Common myeloid progenitor, CD34-positive (primary cell): ENCODE measurements around the gene FHAD1.
A peak's percentile ranks its signal among the peaks of the same experiment; 100 is the strongest.
"Not testable (repeated sequence)": the region's sequence is repeated elsewhere in the genome, so short reads cannot be mapped to it uniquely, and the experiment has no call there.

Source experiments
- CTCF ChIA-PET: fragments of 350-600 bp; sonication (Branson Sonifier 250); formaldehyde crosslinking; loops from one replicate; lab custom pipeline; 2021; ENCODE audit warnings: antibody characterized with exemption; lab: Charles Lee
- POLR2A ChIA-PET: fragments of 350-600 bp; sonication (Branson Sonifier 250); formaldehyde crosslinking; loops from one replicate; lab custom pipeline; 2021; ENCODE audit warnings: antibody characterized with exemption; lab: Charles Lee
- DNase-seq, 3 donors: peaks; one replicate each; pipeline versions ENCODE4 v3.0.0 to v3.0.0-alpha.2; 2013
- H3K27ac ChIP-seq, 2 experiments: 1 replicate in 1 of 2; 2 replicates in 1 of 2; pipeline ENCODE4 v1.7.0; 2013; ENCODE audit warnings: inconsistent platforms in 2 of 2, low read length in 2 of 2, mild to moderate bottlenecking in 2 of 2, low read depth in 1 of 2, moderate library complexity in 1 of 2; ENCODE audit not compliant: severe bottlenecking in 2 of 2, insufficient read depth in 1 of 2, poor library complexity in 1 of 2
- H3K27me3 ChIP-seq, 5 experiments: replicated peaks in 2 of 5; 1 replicate in 3 of 5; 2 replicates in 2 of 5; pipeline versions ENCODE4 v1.6.1 to v1.7.0; 2013; ENCODE audit warnings: low read length in 4 of 5, mild to moderate bottlenecking in 2 of 5, moderate library complexity in 2 of 5, inconsistent platforms in 1 of 5; ENCODE audit not compliant: insufficient read depth in 5 of 5, control insufficient read depth in 4 of 5
- H3K36me3 ChIP-seq, 4 experiments: 1 replicate in 2 of 4; 2 replicates in 2 of 4; pipeline versions ENCODE4 v1.6.1 to v1.7.0; 2013; ENCODE audit warnings: low read length in 3 of 4, control low read depth in 1 of 4, mild to moderate bottlenecking in 1 of 4; ENCODE audit not compliant: control insufficient read depth in 4 of 4, insufficient read depth in 4 of 4
- H3K4me1 ChIP-seq, 4 experiments: 1 replicate in 3 of 4; 2 replicates in 1 of 4; pipeline versions ENCODE4 v1.6.1 to v1.7.1; 2013; ENCODE audit warnings: low read length in 3 of 4, mild to moderate bottlenecking in 3 of 4, control low read depth in 1 of 4, inconsistent platforms in 1 of 4, moderate library complexity in 1 of 4; ENCODE audit not compliant: control insufficient read depth in 4 of 4, insufficient read depth in 4 of 4; ENCODE audit errors: control extremely low read depth in 1 of 4
- H3K4me3 ChIP-seq, 7 experiments: 1 replicate in 4 of 7; 2 replicates in 3 of 7; pipeline versions ENCODE4 v1.5.1 to v1.7.0; 2013; ENCODE audit warnings: mild to moderate bottlenecking in 7 of 7, low read length in 6 of 7, moderate library complexity in 6 of 7, inconsistent platforms in 2 of 7, low read depth in 2 of 7, control low read depth in 1 of 7; ENCODE audit not compliant: insufficient read depth in 4 of 7, control insufficient read depth in 1 of 7; ENCODE audit errors: extremely low read depth in 1 of 7
- H3K9me3 ChIP-seq, 5 experiments: 1 replicate in 4 of 5; 2 replicates in 1 of 5; pipeline versions ENCODE4 v1.6.1 to v1.7.1; 2013; ENCODE audit warnings: low read length in 4 of 5, mild to moderate bottlenecking in 2 of 5, inconsistent platforms in 1 of 5, low read depth in 1 of 5, moderate library complexity in 1 of 5; ENCODE audit not compliant: control insufficient read depth in 4 of 5, insufficient read depth in 2 of 5; ENCODE audit errors: control extremely low read depth in 1 of 5
- WGBS: methylation state at CpG from one replicate; pipeline ENCODE4 v1.1.5; 2013; ENCODE audit not compliant: insufficient coverage; 5-methylcytosine and 5-hydroxymethylcytosine counted together

FHAD1 gene

GRCh38 chr1:15368888-15369287 is 121.9 kb downstream of the FHAD1 start:
- ChIA-PET POLR2A (interaction anchor here (0.6 kb wide), 1 partner anchor 42 kb away, joined by 3 read pairs; no protein-coding TSS in a partner anchor), CTCF (interaction anchor here (0.7 to 0.9 kb wide), 2 partner anchors 63 to 65 kb away, joined by 3 to 4 read pairs; no protein-coding TSS in a partner anchor)
- Histone ChIP-seq H3K4me1 (peaks cover 0 to 9% (median 3%) of the 10 kb centered on the region in 4 experiments), H3K27ac (no peak overlapping the region), H3K9me3 (no peaks in the 10 kb centered on the region), H3K27me3 (no peaks in the 10 kb centered on the region), H3K36me3 (no peaks in the 10 kb centered on the region), H3K4me3 (no peak overlapping the region)
- WGBS, result 100% methylated on average over 1 of the region's 1 CpG
- no peak for DNase-seq

- Histone ChIP-seq H3K9me3 (no peaks in the 10 kb centered on the region), H3K4me3 (no peak overlapping the region), H3K27me3 (no peaks in the 10 kb centered on the region), H3K27ac (no peak overlapping the region), H3K36me3 (no peaks in the 10 kb centered on the region), H3K4me1 (peaks cover 0 to 9% (median 3%) of the 10 kb centered on the region in 4 experiments)
- DNase-seq, result no peak
- POLR2A ChIA-PET, result no interaction called here
- 70% methylated on average over 2 of the region's 4 CpGs for WGBS
- CTCF ChIA-PET, result no interaction called here
Measured at GRCh38 chr1:15370268-15370667, 123.2 kb downstream of the FHAD1 start.

GRCh38 chr1:15370781-15371520 is 123.9 kb downstream of the FHAD1 start:
- POLR2A ChIA-PET, result no interaction called here
- no peak overlapping the region for H3K27ac ChIP-seq
- no peaks in the 10 kb centered on the region for H3K27me3 ChIP-seq
- CTCF ChIA-PET, result no interaction called here
- no peaks in the 10 kb centered on the region for H3K36me3 ChIP-seq
- WGBS, result 97% methylated on average over 14 of the region's 16 CpGs
- no peak for DNase-seq
- H3K9me3 ChIP-seq, result no peaks in the 10 kb centered on the region
- no peak overlapping the region for H3K4me3 ChIP-seq
- peaks cover 0 to 9% (median 3%) of the 10 kb centered on the region in 4 experiments for H3K4me1 ChIP-seq

GRCh38 chr1:15371610-15372545 is 124.9 kb downstream of the FHAD1 start:
- WGBS, result 59% methylated on average over 21 of the region's 21 CpGs
- Histone ChIP-seq H3K4me1 (peaks cover 0 to 10% (median 4%) of the 10 kb centered on the region in 4 experiments), H3K4me3 (no peak overlapping the region), H3K27ac (no peak overlapping the region), H3K9me3 (no peaks in the 10 kb centered on the region), H3K27me3 (no peaks in the 10 kb centered on the region), H3K36me3 (no peaks in the 10 kb centered on the region)
- DNase-seq, result peak in 2 of 3 donors; percentile 15 to 17
- POLR2A ChIA-PET, result no interaction called here
- CTCF ChIA-PET, result no interaction called here

- no peaks in the 10 kb centered on the region for H3K9me3 ChIP-seq
- H3K27me3 ChIP-seq, result no peaks in the 10 kb centered on the region
- H3K36me3 ChIP-seq, result no peaks in the 10 kb centered on the region
- no peak for DNase-seq
- peaks cover 0 to 15% (median 6%) of the 10 kb centered on the region in 4 experiments for H3K4me1 ChIP-seq
- H3K4me3 ChIP-seq, result no peak overlapping the region
- ChIA-PET POLR2A (no interaction called here), CTCF (no interaction called here)
- H3K27ac ChIP-seq, result no peak overlapping the region
- WGBS, result 94% methylated on average over 5 of the region's 8 CpGs
Measured at GRCh38 chr1:15378729-15379128, 131.7 kb downstream of the FHAD1 start.

- 48% methylated on average over 4 of the region's 9 CpGs for WGBS
- DNase-seq, H3K27me3 ChIP-seq, H3K9me3 ChIP-seq, POLR2A ChIA-PET, H3K27ac ChIP-seq, H3K36me3 ChIP-seq, CTCF ChIA-PET, H3K4me3 ChIP-seq: not testable (repeated sequence)
- H3K4me1 ChIP-seq, result peaks cover 0 to 19% (median 7%) of the 10 kb centered on the region in 4 experiments
Measured at GRCh38 chr1:15379151-15379550, 132.1 kb downstream of the FHAD1 start.
